HepG2 (cell line): ENCODE measurements around the gene TRIM8.
"Not testable (repeated sequence)": the region's sequence is repeated elsewhere in the genome, so short reads cannot be mapped to it uniquely, and the experiment has no call there.

Experiments
- BHLHE40 ChIP-seq: IDR thresholded peaks from 2 replicates; pipeline ENCODE4 v1.6.1; 2011; ENCODE audit warnings: low read length, improper control_type of control experiment
- EP300 ChIP-seq, 3 experiments: sonication (generic) in 1 of 3; formaldehyde crosslinking in 1 of 3; IDR thresholded peaks; 2 replicates each; pipeline versions ENCODE4 v1.5.1 to v1.6.1; 2011 to 2020; ENCODE audit warnings: low read depth in 2 of 3, low read length in 2 of 3, borderline replicate concordance in 1 of 3, improper control_type of control experiment in 1 of 3, mild to moderate bottlenecking in 1 of 3, missing genetic modification reagents in 1 of 3, moderate library complexity in 1 of 3
- POLR2AphosphoS5 ChIP-seq: IDR thresholded peaks from 2 replicates; pipeline ENCODE4 v1.6.1; 2012; ENCODE audit warnings: low read depth, low read length
- RAD21 ChIP-seq: fragments of 450-650 bp; formaldehyde crosslinking; IDR thresholded peaks from 2 replicates; pipeline ENCODE4 v1.5.0; 2020; ENCODE audit warnings: mild to moderate bottlenecking
- TF ChIP-seq, protein P1 (sequence below): IDR thresholded peaks from 2 replicates; pipeline ENCODE4 v1.6.1; 2012; ENCODE audit warnings: inconsistent platforms
- TF ChIP-seq, protein P2 (sequence below): sonication (generic); formaldehyde crosslinking; IDR thresholded peaks from 2 replicates; pipeline ENCODE4 v1.5.0; 2020; ENCODE audit warnings: mild to moderate bottlenecking, missing genetic modification reagents, moderate library complexity
- TF ChIP-seq, protein P3 (sequence below): sonication (generic); formaldehyde crosslinking; IDR thresholded peaks from 2 replicates; pipeline ENCODE4 v1.9.0; 2022; ENCODE audit warnings: missing genetic modification reagents, mild to moderate bottlenecking, borderline replicate concordance

DNA sequence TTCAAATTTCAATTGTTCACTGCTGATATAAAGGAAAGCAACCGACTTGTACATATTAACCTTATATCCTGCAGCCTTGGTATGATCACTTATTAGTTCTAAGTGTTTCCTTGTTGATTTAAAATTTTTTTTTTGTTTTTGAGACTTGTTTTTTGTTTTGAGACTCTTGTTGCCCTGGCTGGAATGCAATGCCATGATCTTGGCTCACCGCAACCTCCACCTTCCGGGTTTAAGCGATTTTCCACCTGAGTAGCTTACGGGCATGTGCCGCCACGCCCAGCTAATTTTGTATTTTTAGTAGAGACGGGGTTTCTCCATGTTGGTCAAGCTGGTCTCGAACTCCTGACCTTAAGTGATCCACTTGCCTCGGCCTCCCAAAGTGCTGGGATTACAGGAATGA, 51.1 kb downstream of the TRIM8 start:
- not testable (repeated sequence) for TF ChIP-seq RAD21; EP300 (IDR thresholded peaks at IDR 0.05; ENCODE audit: low read depth in 2 of 2, low read length in 2 of 2); EP300 (CRISPR knock-in tag; IDR thresholded peaks at IDR 0.05; ENCODE audit: borderline replicate concordance); POLR2AphosphoS5; BHLHE40
- TF ChIP-seq, protein P1, sequence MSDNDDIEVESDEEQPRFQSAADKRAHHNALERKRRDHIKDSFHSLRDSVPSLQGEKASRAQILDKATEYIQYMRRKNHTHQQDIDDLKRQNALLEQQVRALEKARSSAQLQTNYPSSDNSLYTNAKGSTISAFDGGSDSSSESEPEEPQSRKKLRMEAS: not testable (repeated sequence)
- TF ChIP-seq, protein P2, sequence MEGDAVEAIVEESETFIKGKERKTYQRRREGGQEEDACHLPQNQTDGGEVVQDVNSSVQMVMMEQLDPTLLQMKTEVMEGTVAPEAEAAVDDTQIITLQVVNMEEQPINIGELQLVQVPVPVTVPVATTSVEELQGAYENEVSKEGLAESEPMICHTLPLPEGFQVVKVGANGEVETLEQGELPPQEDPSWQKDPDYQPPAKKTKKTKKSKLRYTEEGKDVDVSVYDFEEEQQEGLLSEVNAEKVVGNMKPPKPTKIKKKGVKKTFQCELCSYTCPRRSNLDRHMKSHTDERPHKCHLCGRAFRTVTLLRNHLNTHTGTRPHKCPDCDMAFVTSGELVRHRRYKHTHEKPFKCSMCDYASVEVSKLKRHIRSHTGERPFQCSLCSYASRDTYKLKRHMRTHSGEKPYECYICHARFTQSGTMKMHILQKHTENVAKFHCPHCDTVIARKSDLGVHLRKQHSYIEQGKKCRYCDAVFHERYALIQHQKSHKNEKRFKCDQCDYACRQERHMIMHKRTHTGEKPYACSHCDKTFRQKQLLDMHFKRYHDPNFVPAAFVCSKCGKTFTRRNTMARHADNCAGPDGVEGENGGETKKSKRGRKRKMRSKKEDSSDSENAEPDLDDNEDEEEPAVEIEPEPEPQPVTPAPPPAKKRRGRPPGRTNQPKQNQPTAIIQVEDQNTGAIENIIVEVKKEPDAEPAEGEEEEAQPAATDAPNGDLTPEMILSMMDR (CRISPR knock-in tag): not testable (repeated sequence)
- TF ChIP-seq, protein P3, sequence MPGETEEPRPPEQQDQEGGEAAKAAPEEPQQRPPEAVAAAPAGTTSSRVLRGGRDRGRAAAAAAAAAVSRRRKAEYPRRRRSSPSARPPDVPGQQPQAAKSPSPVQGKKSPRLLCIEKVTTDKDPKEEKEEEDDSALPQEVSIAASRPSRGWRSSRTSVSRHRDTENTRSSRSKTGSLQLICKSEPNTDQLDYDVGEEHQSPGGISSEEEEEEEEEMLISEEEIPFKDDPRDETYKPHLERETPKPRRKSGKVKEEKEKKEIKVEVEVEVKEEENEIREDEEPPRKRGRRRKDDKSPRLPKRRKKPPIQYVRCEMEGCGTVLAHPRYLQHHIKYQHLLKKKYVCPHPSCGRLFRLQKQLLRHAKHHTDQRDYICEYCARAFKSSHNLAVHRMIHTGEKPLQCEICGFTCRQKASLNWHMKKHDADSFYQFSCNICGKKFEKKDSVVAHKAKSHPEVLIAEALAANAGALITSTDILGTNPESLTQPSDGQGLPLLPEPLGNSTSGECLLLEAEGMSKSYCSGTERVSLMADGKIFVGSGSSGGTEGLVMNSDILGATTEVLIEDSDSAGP (CRISPR knock-in tag): not testable (repeated sequence)
